Stimulated activated CD4-positive, alpha-beta T cell treated with anti-CD3 and anti-CD28 coated beads, Interleukin-12 subunit alpha, Interleukin-12 subunit beta, amount 100 ng/mL, for 4 hours (primary cell): Measurements from ENCODE around the gene ARHGAP15.

Experiments used
- DNase-seq: peaks from one replicate; pipeline ENCODE4 v3.0.0-alpha.2; 2020

Gene ARHGAP15

GRCh38 chr2:143176606-143177005 lies 47.4 kb downstream of the ARHGAP15 start:
- DNase-seq, result no peak

DNA sequence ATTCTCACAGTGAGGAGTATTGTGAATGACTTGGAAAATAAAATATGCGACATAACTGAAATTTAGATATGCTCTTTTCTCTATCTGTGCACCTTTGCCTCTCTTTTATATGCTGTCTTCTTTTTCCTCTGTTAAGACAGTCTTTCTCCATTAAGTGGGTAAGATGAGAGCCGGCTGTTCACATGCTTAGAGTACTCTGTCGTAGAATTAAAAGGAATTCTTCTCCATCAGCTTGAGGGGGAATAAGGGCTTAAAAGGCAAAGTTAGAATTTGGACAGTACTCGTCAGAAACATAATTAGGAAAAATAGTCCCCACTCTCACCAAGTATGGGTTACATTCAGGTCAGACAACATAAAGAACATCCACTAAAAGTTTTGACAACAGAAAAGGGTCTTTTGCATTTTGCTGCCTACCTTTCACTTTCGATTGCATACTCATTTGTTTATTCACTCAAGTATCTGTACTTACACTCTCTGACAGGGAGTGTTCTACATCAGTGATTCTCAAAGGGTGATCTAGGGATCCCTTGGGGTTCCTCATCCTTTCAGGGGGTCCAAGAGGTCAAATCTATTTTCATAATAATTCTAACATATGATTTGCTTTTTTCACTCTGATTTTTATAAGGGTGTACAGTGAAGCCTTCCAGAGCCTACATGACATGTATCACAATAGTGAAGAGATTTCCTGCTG lies 48.0 kb downstream of the ARHGAP15 start:
- DNase-seq, result no peak

DNA sequence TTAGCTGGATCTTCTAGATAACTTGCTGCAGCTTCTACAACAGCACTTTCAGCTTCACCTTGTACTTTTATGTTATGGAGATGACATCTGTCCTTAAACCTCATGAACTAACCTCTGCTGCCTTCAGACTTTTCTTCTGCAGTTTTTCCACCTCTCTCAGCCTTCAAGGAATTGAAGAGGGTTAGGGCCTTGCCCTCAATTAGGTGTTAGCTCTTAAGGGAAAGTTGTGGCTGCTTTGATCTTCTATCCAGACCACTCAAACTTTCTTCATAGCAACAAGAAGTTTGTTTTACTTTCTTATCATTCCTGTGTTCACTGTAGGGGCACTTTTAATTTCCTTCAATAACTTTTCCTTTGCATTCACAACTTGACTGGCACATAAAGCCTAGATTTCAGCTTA lies 52.3 kb downstream of the ARHGAP15 start:
- no peak for DNase-seq

DNA sequence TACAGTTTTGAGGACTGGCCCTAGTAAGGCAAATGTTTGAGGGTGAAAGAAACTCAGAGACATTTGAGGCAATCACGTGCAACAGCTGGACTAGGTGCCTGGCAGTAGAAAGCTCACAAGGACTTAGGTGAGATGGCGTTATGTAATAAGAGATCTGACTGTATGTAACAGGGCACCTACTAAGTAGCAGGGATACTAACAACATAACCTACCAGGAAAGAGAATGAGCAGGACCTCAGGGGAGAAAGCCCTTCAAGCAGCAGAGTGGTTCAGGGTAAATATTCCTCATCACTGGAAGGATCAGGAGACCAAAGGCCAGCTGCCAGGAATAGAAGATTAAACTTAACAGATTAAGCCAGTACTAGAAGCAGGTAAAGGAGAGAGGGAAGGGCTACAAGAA lies 53.4 kb downstream of the ARHGAP15 start:
- DNase-seq, result no peak

GRCh38 chr2:143183804-143184463 lies 54.7 kb downstream of the ARHGAP15 start:
- DNase-seq, result no peak

- no peak for DNase-seq
Observed at GRCh38 chr2:143186876-143187275, 57.7 kb downstream of the ARHGAP15 start.

GRCh38 chr2:143190431-143190830 lies 61.2 kb downstream of the ARHGAP15 start:
- no peak for DNase-seq

DNA sequence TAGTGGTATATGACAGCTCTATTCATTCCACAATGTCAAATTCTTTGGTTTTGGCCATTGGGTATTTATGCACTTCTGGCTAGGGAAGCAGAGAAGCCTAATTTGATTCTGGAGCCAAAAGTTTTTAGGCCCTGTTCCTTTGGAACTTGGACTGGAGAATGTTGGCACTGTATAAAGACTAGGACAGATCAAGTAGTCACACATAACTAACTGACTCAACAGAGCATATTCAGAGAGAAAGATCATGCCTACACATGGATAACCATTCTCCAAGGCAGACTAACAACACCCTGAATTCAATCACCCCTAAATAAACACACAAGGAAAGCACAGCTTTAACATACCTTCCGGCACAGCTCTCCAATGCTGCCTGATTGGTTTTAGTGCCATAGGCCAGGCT lies 62.9 kb downstream of the ARHGAP15 start:
- no peak for DNase-seq

- no peak for DNase-seq
Observed at GRCh38 chr2:143192716-143193115, 63.5 kb downstream of the ARHGAP15 start.

DNA sequence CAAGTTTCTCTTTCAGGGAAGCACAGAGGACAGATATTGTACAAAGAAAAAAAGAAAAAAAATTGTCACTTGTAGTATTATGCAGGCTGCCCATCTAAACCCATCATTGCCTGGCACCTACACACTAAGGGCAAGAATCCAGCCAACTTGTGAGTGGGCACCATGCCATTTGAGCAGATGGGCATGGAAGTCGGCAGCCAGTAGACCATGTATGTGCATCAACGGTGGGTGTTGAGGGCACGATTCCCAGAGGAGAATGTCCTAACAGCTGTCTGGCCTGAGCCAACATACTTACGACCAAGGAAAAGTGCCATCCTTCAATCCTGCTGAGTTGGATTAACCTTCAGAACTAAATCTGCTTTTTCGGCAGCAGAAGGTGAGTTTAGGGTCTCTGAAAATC lies 63.9 kb downstream of the ARHGAP15 start:
- DNase-seq, result no peak

- no peak for DNase-seq
Observed at GRCh38 chr2:143195511-143195910, 66.3 kb downstream of the ARHGAP15 start.

- DNase-seq, result no peak
Observed at GRCh38 chr2:143204062-143204461, 74.8 kb downstream of the ARHGAP15 start.

DNA sequence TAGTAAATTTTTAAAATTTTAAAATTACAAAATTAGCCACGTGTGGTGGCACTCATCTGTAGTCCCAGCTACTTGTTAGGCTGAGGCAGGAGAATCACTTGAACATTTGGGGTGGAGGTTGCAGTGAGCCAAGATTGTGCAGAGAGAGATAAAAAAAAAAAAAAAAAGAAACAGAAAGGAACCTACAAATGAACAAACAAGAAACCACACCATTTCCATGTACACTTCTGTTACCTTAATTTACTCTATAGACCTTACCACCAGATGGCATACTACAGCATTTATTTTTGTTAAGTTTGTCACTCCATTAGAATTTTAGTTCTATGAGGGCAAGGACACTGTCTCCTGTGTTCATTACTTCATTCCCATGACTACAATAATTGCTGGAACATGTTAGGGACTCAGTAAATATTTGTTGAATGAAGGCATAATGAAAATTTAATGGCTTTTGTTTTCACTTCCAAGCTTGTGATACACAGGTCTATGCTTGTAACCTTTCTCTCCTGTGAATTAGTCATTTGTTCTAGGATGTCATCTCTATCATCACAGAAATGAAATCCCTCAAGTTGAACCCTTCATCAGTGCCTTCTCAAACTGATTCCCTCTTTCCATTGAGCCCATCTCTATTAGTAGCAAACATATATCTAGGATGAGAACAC lies 76.0 kb downstream of the ARHGAP15 start:
- DNase-seq, result no peak

- DNase-seq, result no peak
Observed at GRCh38 chr2:143209570-143210445, 80.6 kb downstream of the ARHGAP15 start.

- no peak for DNase-seq
Observed at GRCh38 chr2:143210446-143210819, 81.2 kb downstream of the ARHGAP15 start.

GRCh38 chr2:143217512-143218115 lies 88.4 kb downstream of the ARHGAP15 start:
- no peak for DNase-seq

GRCh38 chr2:143218621-143219020 lies 89.4 kb downstream of the ARHGAP15 start:
- DNase-seq, result no peak

GRCh38 chr2:143219266-143219665 lies 90.0 kb downstream of the ARHGAP15 start:
- DNase-seq, result no peak

- DNase-seq, result no peak
Observed at GRCh38 chr2:143223556-143223955, 94.3 kb downstream of the ARHGAP15 start.

- DNase-seq, result no peak
Observed at GRCh38 chr2:143225931-143226330, 96.7 kb downstream of the ARHGAP15 start.

GRCh38 chr2:143226714-143227541 lies 97.7 kb downstream of the ARHGAP15 start:
- DNase-seq, result no peak

DNA sequence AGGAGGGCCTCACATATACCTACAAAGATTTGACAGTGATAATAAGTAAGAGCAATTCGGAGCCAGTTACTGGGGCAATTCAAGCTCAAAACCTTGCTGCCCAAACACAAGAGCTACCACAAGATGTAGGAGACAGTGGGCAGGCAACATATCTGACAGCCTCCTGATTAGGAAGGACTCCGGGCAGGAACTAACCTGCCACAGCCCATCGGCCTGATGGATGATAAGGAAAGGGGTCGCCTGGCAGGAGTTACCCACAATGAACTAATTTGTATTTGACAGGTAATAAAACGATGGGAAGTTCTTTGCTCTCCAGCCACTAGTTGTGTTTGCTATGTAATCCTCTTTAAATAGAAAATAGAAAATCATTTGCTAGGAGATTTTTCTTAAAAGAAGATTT lies 100.2 kb downstream of the ARHGAP15 start:
- no peak for DNase-seq
